H1 (cell line): ENCODE measurements around the gene SCGB1D2. TPM values are rescaled to one million over a fixed set of nuclear protein-coding genes. Genes with fewer than 3 reads are reported as not detected.

Experiments used
- CTCF ChIA-PET: fragments of 300-600 bp; sonication (Branson Sonifier 250); formaldehyde crosslinking; loops from one replicate; lab custom pipeline; 2021; ENCODE audit not compliant: partially characterized antibody; lab: Charles Lee
- POLR2A ChIA-PET: fragments of 300-600 bp; sonication (Branson Sonifier 250); formaldehyde crosslinking; loops from one replicate; lab custom pipeline; 2021; ENCODE audit warnings: inconsistent platforms; ENCODE audit not compliant: partially characterized antibody; lab: Charles Lee
- DNase-seq, 2 experiments: peaks; one replicate each; pipeline versions ENCODE4 v3.0.0 to v3.0.0-alpha.2; 2010 to 2022; ENCODE audit warnings: low spot score in 2 of 2, low read depth in 1 of 2, mixed read lengths in 1 of 2
- FAIRE-seq: peaks from 2 replicates; lab custom pipeline; 2011; peaks lifted over from hg19 to GRCh38; lab: Jason Lieb, UNC
- H2AFZ ChIP-seq: 2 replicates; pipeline ENCODE4 v1.8.1; 2012; ENCODE audit warnings: low read length, inconsistent platforms
- H2AK5ac ChIP-seq: 2 replicates; pipeline ENCODE4 v1.6.1; 2013; ENCODE audit warnings: low read depth, low read length
- H2BK120ac ChIP-seq: replicated peaks from 2 replicates; pipeline ENCODE3; 2013; ENCODE audit warnings: low read depth, low read length, inconsistent platforms
- H2BK12ac ChIP-seq: 2 replicates; pipeline ENCODE4 v1.6.1; 2013; ENCODE audit warnings: low read depth, low read length
- H2BK15ac ChIP-seq: 2 replicates; pipeline ENCODE4 v1.6.1; 2013; ENCODE audit warnings: low read length
- H2BK20ac ChIP-seq: 2 replicates; pipeline ENCODE4 v1.6.1; 2013; ENCODE audit warnings: low read length
- H2BK5ac ChIP-seq: 2 replicates; pipeline ENCODE4 v1.6.1; 2013; ENCODE audit warnings: low read depth, low read length
- H3K14ac ChIP-seq: 2 replicates; pipeline ENCODE4 v1.6.1; 2013; ENCODE audit warnings: inconsistent platforms; ENCODE audit not compliant: insufficient read length
- H3K18ac ChIP-seq: 2 replicates; pipeline ENCODE4 v1.6.1; 2013; ENCODE audit warnings: low read length; ENCODE audit errors: extremely low read depth
- H3K23ac ChIP-seq: 2 replicates; pipeline ENCODE4 v1.6.1; 2013; ENCODE audit warnings: inconsistent platforms; ENCODE audit not compliant: insufficient read length
- H3K23me2 ChIP-seq: 2 replicates; pipeline ENCODE4 v1.6.1; 2013; ENCODE audit warnings: low read depth, low read length
- H3K27ac ChIP-seq: 2 replicates; pipeline ENCODE4 v1.6.1; 2011; ENCODE audit warnings: low read depth, low read length, inconsistent platforms
- H3K27me3 ChIP-seq, 4 experiments: replicated peaks in 1 of 4; 1 replicate in 1 of 4; 2 replicates in 3 of 4; pipeline versions ENCODE4 v1.6.1 to v1.8.1; 2011 to 2013; ENCODE audit warnings: low read length in 3 of 4, mild to moderate bottlenecking in 3 of 4, inconsistent platforms in 2 of 4, mixed read lengths in 2 of 4, moderate library complexity in 1 of 4; ENCODE audit not compliant: control insufficient read depth in 3 of 4, insufficient read depth in 3 of 4; ENCODE audit errors: extremely low read depth in 1 of 4
- H3K36me3 ChIP-seq, 4 experiments: 2 replicates each; pipeline versions ENCODE4 v1.6.1 to v1.8.1; 2011 to 2013; ENCODE audit warnings: mild to moderate bottlenecking in 4 of 4, low read length in 3 of 4, moderate library complexity in 2 of 4, control low read depth in 1 of 4, inconsistent platforms in 1 of 4; ENCODE audit not compliant: insufficient read depth in 4 of 4, control insufficient read depth in 2 of 4
- H3K4ac ChIP-seq: replicated peaks from 2 replicates; pipeline ENCODE3; 2013; ENCODE audit warnings: low read length, low read depth, mixed read lengths, inconsistent platforms; ENCODE audit not compliant: insufficient read length
- H3K4me1 ChIP-seq, 4 experiments: replicated peaks in 1 of 4; 1 replicate in 1 of 4; 2 replicates in 3 of 4; pipeline versions ENCODE4 v1.6.1 to v1.8.1; 2011 to 2013; ENCODE audit warnings: low read length in 3 of 4, inconsistent platforms in 2 of 4, mixed read lengths in 1 of 4; ENCODE audit not compliant: insufficient read depth in 4 of 4, control insufficient read depth in 3 of 4
- H3K4me2 ChIP-seq, 2 experiments: 2 replicates each; pipeline versions ENCODE4 v1.6.1 to v1.8.1; 2011 to 2013; ENCODE audit warnings: low read depth in 2 of 2, low read length in 2 of 2, control low read depth in 1 of 2, inconsistent platforms in 1 of 2, mild to moderate bottlenecking in 1 of 2; ENCODE audit not compliant: insufficient read depth in 1 of 2
- H3K4me3 ChIP-seq, 4 experiments: fragments of 200-600, 300-600 bp in 1 of 4; sonication (generic), shearing (Covaris generic), sonication (Bioruptor Twin) in 1 of 4; 2 replicates each; pipeline versions ENCODE4 v1.5.1 to v1.8.1; 2011 to 2016; ENCODE audit warnings: low read length in 4 of 4, low read depth in 3 of 4, control low read depth in 2 of 4, inconsistent platforms in 2 of 4, mild to moderate bottlenecking in 2 of 4, mixed read lengths in 1 of 4, moderate library complexity in 1 of 4; ENCODE audit not compliant: insufficient read depth in 2 of 4; ENCODE audit errors: extremely low read depth in 1 of 4
- H3K56ac ChIP-seq: replicated peaks from 2 replicates; pipeline ENCODE3; 2013; ENCODE audit warnings: low read depth, mild to moderate bottlenecking, mixed read lengths, low read length, inconsistent platforms; ENCODE audit not compliant: insufficient read length
- H3K79me1 ChIP-seq: 2 replicates; pipeline ENCODE4 v1.6.1; 2013; ENCODE audit warnings: low read depth, low read length, control low read depth
- H3K79me2 ChIP-seq, 2 experiments: 2 replicates each; pipeline versions ENCODE4 v1.6.1 to v1.8.1; 2012 to 2013; ENCODE audit warnings: low read length in 2 of 2, mild to moderate bottlenecking in 2 of 2, inconsistent platforms in 1 of 2; ENCODE audit not compliant: insufficient read depth in 2 of 2, control insufficient read depth in 1 of 2
- H3K9ac ChIP-seq, 4 experiments: replicated peaks in 1 of 4; 1 replicate in 1 of 4; 2 replicates in 3 of 4; pipeline versions ENCODE4 v1.6.1 to v1.8.1; 2011 to 2013; ENCODE audit warnings: low read depth in 3 of 4, low read length in 3 of 4, control low read depth in 2 of 4, mild to moderate bottlenecking in 2 of 4, moderate library complexity in 2 of 4, inconsistent platforms in 1 of 4; ENCODE audit errors: extremely low read depth in 1 of 4
- H3K9me3 ChIP-seq, 2 experiments: 2 replicates each; pipeline versions ENCODE4 v1.6.1 to v1.8.1; 2012 to 2013; ENCODE audit warnings: mild to moderate bottlenecking in 2 of 2, moderate library complexity in 2 of 2, control low read depth in 1 of 2, inconsistent platforms in 1 of 2, low read depth in 1 of 2, low read length in 1 of 2, mixed read lengths in 1 of 2; ENCODE audit not compliant: insufficient read depth in 2 of 2
- H4K20me1 ChIP-seq, 2 experiments: replicated peaks in 1 of 2; 2 replicates each; pipeline versions ENCODE3 to v1.8.1; 2011 to 2013; ENCODE audit warnings: inconsistent platforms in 2 of 2, low read length in 2 of 2, mild to moderate bottlenecking in 1 of 2; ENCODE audit not compliant: insufficient read depth in 2 of 2, control insufficient read depth in 1 of 2
- H4K5ac ChIP-seq: 2 replicates; pipeline ENCODE4 v1.6.1; 2013; ENCODE audit warnings: low read length, low read depth, mixed read lengths, inconsistent platforms; ENCODE audit not compliant: insufficient read length
- H4K8ac ChIP-seq: 2 replicates; pipeline ENCODE4 v1.8.0; 2013; ENCODE audit warnings: mild to moderate bottlenecking, moderate library complexity, low read length, inconsistent platforms; ENCODE audit not compliant: insufficient read depth; ENCODE audit errors: extremely low read depth
- H4K91ac ChIP-seq: replicated peaks from 2 replicates; pipeline ENCODE3; 2013; ENCODE audit warnings: low read length, mixed read lengths, inconsistent platforms; ENCODE audit not compliant: insufficient read length
- ATF2 ChIP-seq: IDR thresholded peaks from 2 replicates; pipeline ENCODE4 v1.6.1; 2012; ENCODE audit warnings: low read length, inconsistent platforms
- CBX8 ChIP-seq: fragments of 300-800, 300-1000 bp; sonication (generic); IDR thresholded peaks from 2 replicates; pipeline ENCODE4 v1.7.1; 2016; ENCODE audit warnings: low read depth, low read length, borderline replicate concordance
- CTCF ChIP-seq, 3 experiments: IDR thresholded peaks; 1 replicate in 2 of 3; 2 replicates in 1 of 3; pipeline versions ENCODE4 v1.5.1 to v1.6.1; 2011; ENCODE audit warnings: low read length in 3 of 3, mild to moderate bottlenecking in 3 of 3, inconsistent platforms in 2 of 3, low read depth in 1 of 3, moderate library complexity in 1 of 3; ENCODE audit not compliant: insufficient read depth in 1 of 3; ENCODE audit errors: control extremely low read depth in 1 of 3
- EGR1 ChIP-seq: IDR thresholded peaks from 2 replicates; pipeline ENCODE4 v1.6.1; 2011; ENCODE audit warnings: low read depth, low read length, borderline replicate concordance
- GTF2F1 ChIP-seq: IDR thresholded peaks from 2 replicates; pipeline ENCODE4 v1.6.1; 2012; ENCODE audit warnings: low read depth, low read length, improper control_type of control experiment, borderline replicate concordance
- HDAC2 ChIP-seq, 2 experiments: fragments of 300-600 bp in 1 of 2; sonication (generic) in 1 of 2; IDR thresholded peaks; 2 replicates each; pipeline ENCODE4 v1.6.1; 2011 to 2012; ENCODE audit warnings: low read depth in 2 of 2, low read length in 2 of 2, mild to moderate bottlenecking in 2 of 2, moderate library complexity in 2 of 2, borderline replicate concordance in 1 of 2, inconsistent platforms in 1 of 2
- RNF2 ChIP-seq: fragments of 200-900, 300-1000 bp; sonication (generic); IDR thresholded peaks from 2 replicates; pipeline ENCODE4 v1.7.1; 2016; ENCODE audit warnings: borderline replicate concordance, low read depth, mild to moderate bottlenecking, antibody characterized with exemption, low read length; ENCODE audit not compliant: poor library complexity, severe bottlenecking; ENCODE audit errors: missing control alignments
- RXRA ChIP-seq: IDR thresholded peaks from 2 replicates; pipeline ENCODE4 v1.6.1; 2011; ENCODE audit warnings: low read depth, mild to moderate bottlenecking, low read length, moderate library complexity; ENCODE audit not compliant: insufficient read depth
- TAF1 ChIP-seq: IDR thresholded peaks from 2 replicates; pipeline ENCODE4 v1.6.1; 2011; ENCODE audit warnings: mild to moderate bottlenecking, low read depth, low read length
- WGBS, 2 experiments: shearing (Covaris generic) in 1 of 2; methylation state at CpG; one replicate each; pipeline versions ENCODE4 v1.1.6 to v1.1.7; 2013 to 2015; ENCODE audit warnings: low lambda C conversion rate in 2 of 2, mixed read lengths in 2 of 2, inconsistent platforms in 1 of 2, low coverage in 1 of 2, missing lambda C conversion rate in 1 of 2; ENCODE audit not compliant: insufficient replicate concordance in 2 of 2, insufficient coverage in 1 of 2, insufficient read length in 1 of 2; ENCODE audit errors: extremely low coverage in 1 of 2, missing lambda C conversion rate in 1 of 2; 5-methylcytosine and 5-hydroxymethylcytosine counted together
- polyA plus RNA-seq, 7 experiments: library from polyadenylated mRNA; depleted of rRNA in 3 of 7; stranded (reverse) in 5 of 7; unstranded in 2 of 7; fragments of >200 nt in 5 of 7; fragments of 200-250 nt in 2 of 7; gene quantifications; 1 replicate in 5 of 7; 2 replicates in 1 of 7; 4 replicates in 1 of 7; pipeline versions ENCODE4 v1.2.1 to v1.2.3, GENCODE V29; 2011 to 2013; ENCODE audit warnings: missing spikeins in 2 of 7, mixed read lengths in 2 of 7
- total RNA-seq: library from RNA; stranded (reverse); fragmentation: NEBNext Ultra II Directional; extraction: Animal tissue kit (Norgen Biotek cat#: 25700); gene quantifications from 2 replicates; pipeline ENCODE4 v1.2.1, GENCODE V29; 2021

Gene SCGB1D2
- total and polyA plus RNA-seq, 2 of the 8 experiments (the other 6 are each of a cell fraction or from before 2014, with no cell fraction given): not detected

- no peaks in the 10 kb centered on the region for H4K20me1 ChIP-seq
- no peak overlapping the region for H3K23ac ChIP-seq
- no peak overlapping the region for H2AK5ac ChIP-seq
- H2BK15ac ChIP-seq: peak overlapping the region; percentile 88; the same call in 1 of the 2 replicates
- H2BK120ac ChIP-seq: no peak overlapping the region
- no peak overlapping the region for H2BK20ac ChIP-seq
- no peaks in the 10 kb centered on the region for H3K23me2 ChIP-seq
- ChIA-PET CTCF (interaction anchor here (0.9 to 4.1 kb wide), 9 partner anchors 9 to 171 kb away, joined by 3 to 35 read pairs (median 5); partner anchors contain the start of genes ASRGL1 and SCGB1D2), POLR2A (no interaction called here)
- no peak overlapping the region for H3K56ac ChIP-seq
- no peak overlapping the region for H2AFZ ChIP-seq
- H3K4ac ChIP-seq: no peak overlapping the region
- no peak for FAIRE-seq
- no peak overlapping the region for H4K8ac ChIP-seq
- 81% methylated on average over 4 of the region's 4 CpGs; no CpG with 5 or more reads in 1 of the 2 experiments for WGBS, 2 experiments
- H3K9me3 ChIP-seq: no peaks in the 10 kb centered on the region
- H2BK12ac ChIP-seq: no peak overlapping the region
- no peak overlapping the region for H3K9ac ChIP-seq
- no peak for DNase-seq
- H3K36me3 ChIP-seq: no peaks in the 10 kb centered on the region
- H3K79me2 ChIP-seq: no peaks in the 10 kb centered on the region
- H4K5ac ChIP-seq: no peak overlapping the region
- H3K18ac ChIP-seq: no peak overlapping the region; the same call in 1 of the 2 replicates
- H3K27ac ChIP-seq: no peak overlapping the region
- H3K27me3 ChIP-seq: no peaks in the 10 kb centered on the region
- H3K4me2 ChIP-seq: no peak overlapping the region
- no peak overlapping the region for H2BK5ac ChIP-seq
- H3K14ac ChIP-seq: no peak overlapping the region
- no peaks in the 10 kb centered on the region for H3K4me1 ChIP-seq
- no peak overlapping the region for H3K4me3 ChIP-seq
- H3K79me1 ChIP-seq: no peaks in the 10 kb centered on the region
- no peak overlapping the region for H4K91ac ChIP-seq
- TF ChIP-seq TAF1: no peak
- no peak for TF ChIP-seq CTCF (IDR thresholded peaks at IDR 0.05; ENCODE audit: control extremely low read depth in 1 of 3, insufficient read depth in 1 of 3, low read depth in 1 of 3, low read length in 3 of 3)
- no peak for TF ChIP-seq RNF2
- TF ChIP-seq ATF2: no peak
- no peak for TF ChIP-seq HDAC2 (IDR thresholded peaks at IDR 0.05; ENCODE audit: borderline replicate concordance in 1 of 2, low read depth in 2 of 2, low read length in 2 of 2)
- TF ChIP-seq GTF2F1: no peak
- TF ChIP-seq RXRA: no peak
- TF ChIP-seq CBX8: no peak
- no peak for TF ChIP-seq EGR1
Measured at GRCh38 chr11:62208785-62209144, 33.3 kb upstream of the SCGB1D2 start.
